Heart left ventricle (tissue), 13 donors: ENCODE data around the gene NPBWR2.

ENCODE experiments used
- CTCF ChIP-seq, 12 donors: fragments of 200-600 bp; sonication (generic) in 4 of 12; IDR thresholded peaks; one replicate each; pipeline versions ENCODE4 v1.5.0 to v1.8.0; 2018 to 2022; ENCODE audit warnings: antibody characterized with exemption in 12 of 12, mild to moderate bottlenecking in 5 of 12
- POLR2A ChIP-seq, 2 donors: fragments of 450-650 bp; IDR thresholded peaks; one replicate each; pipeline ENCODE4 v1.6.1; 2017; ENCODE audit warnings: antibody characterized with exemption in 2 of 2, mild to moderate bottlenecking in 2 of 2, moderate library complexity in 2 of 2
- donor health status: ischemic (EF 13 %, LVEDD 7.1; RV severe dilation, severe dysfunction).
- donor health status: DM: no; HTN: yes; CAD: no.
- donor health status: DM: no; HTN: no; CAD: no.
- donor health status: ischemic (EF 25% LVEDD 6.9; RV normal size, moderate dysfunction).
- donor health status: ischemic (EF 25% LVEDD 5.7; RV mildly dilated, moderate dysfunction).
- donor health status: ischemic (EF 35%, LVEDD 5.7; RV mildly dilated, moderate dysfunction).
- donor health status: nonischemic (EF 11% LVEDD 7.7; RV severe dilation, severe dysfunction).
- donor health status: DM: yes; HTN: yes; CAD: no.
- donor health status: PGD.
- donor health status: ischemic (EF 29% LVEDD 5.4; RV normal size, mild dysfunction).
- donor health status: nonischemic (EF 23%, LVEDD 6.1; RV moderate dilation, normal function).

GRCh38 chr20:64130876-64131275 is 23.5 kb upstream of the NPBWR2 start:
- TF ChIP-seq POLR2A (IDR thresholded peaks at IDR 0.05) (no peak), CTCF (IDR thresholded peaks at IDR 0.05) (no peak)
